ENCODE data around the gene CFAP210.
"Not testable (repeated sequence)": the region's sequence is repeated elsewhere in the genome, so short reads cannot be mapped to it uniquely, and the experiment has no call there.

The CFAP210 gene

DNA sequence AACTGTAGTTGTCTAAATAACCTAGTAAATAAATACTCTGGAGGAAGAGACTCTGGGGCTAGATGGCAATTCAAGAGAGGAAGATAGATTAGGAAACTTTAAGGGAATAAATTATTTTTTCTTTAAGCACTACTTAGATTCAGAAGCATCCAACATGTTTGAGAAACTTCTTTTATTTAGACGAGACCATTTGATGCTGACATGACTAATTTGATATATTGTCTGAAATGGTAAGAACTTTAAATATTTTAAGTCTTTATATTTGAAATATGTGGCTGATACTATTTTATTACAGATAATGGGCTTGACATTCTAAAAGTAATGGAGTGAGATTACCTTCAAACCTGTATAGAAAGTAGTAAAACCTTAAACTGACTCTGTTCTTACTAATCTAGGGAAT is 73.7 kb downstream of the CFAP210 start:
- Histone ChIP-seq H3K79me2 (ENCODE audit: insufficient read depth, low read length) (peaks cover 48% of the 10 kb centered on the region), H3K9ac (ENCODE audit: low read depth, low read length) (no peak overlapping the region), H3K36me3 (ENCODE audit: insufficient read depth, low read length) (peaks cover 67% of the 10 kb centered on the region), H3K4me3 (ENCODE audit: low read depth in 1 of 2, low read length in 2 of 2) (no peak overlapping the region), H3K27ac (ENCODE audit: low read length) (no peak overlapping the region), H3K4me2 (ENCODE audit: insufficient read depth, low read length) (no peak overlapping the region), H3K27me3 (ENCODE audit: insufficient read depth, low read length, poor library complexity) (no peaks in the 10 kb centered on the region), H3K9me3 (ENCODE audit: insufficient read depth, low read length, severe bottlenecking) (no peaks in the 10 kb centered on the region), H2AFZ (ENCODE audit: low read depth, low read length) (no peak overlapping the region), H4K20me1 (ENCODE audit: insufficient read depth, low read length) (peaks cover 6% of the 10 kb centered on the region; the same call in 1 of the 2 replicates), H3K4me1 (ENCODE audit: insufficient read depth, low read length) (no peaks in the 10 kb centered on the region)
- ATAC-seq (ENCODE audit: insufficient read depth, low read depth) (no peak), DNase-seq (no peak)
- no peak for TF ChIP-seq EZH2 (IDR thresholded peaks at IDR 0.05; ENCODE audit: borderline replicate concordance, low read depth, low read length, severe bottlenecking)
- TF ChIP-seq, protein P1, sequence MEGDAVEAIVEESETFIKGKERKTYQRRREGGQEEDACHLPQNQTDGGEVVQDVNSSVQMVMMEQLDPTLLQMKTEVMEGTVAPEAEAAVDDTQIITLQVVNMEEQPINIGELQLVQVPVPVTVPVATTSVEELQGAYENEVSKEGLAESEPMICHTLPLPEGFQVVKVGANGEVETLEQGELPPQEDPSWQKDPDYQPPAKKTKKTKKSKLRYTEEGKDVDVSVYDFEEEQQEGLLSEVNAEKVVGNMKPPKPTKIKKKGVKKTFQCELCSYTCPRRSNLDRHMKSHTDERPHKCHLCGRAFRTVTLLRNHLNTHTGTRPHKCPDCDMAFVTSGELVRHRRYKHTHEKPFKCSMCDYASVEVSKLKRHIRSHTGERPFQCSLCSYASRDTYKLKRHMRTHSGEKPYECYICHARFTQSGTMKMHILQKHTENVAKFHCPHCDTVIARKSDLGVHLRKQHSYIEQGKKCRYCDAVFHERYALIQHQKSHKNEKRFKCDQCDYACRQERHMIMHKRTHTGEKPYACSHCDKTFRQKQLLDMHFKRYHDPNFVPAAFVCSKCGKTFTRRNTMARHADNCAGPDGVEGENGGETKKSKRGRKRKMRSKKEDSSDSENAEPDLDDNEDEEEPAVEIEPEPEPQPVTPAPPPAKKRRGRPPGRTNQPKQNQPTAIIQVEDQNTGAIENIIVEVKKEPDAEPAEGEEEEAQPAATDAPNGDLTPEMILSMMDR (IDR thresholded peaks at IDR 0.05; ENCODE audit: borderline replicate concordance, extremely low read depth, low read length, poor library complexity, severe bottlenecking): no peak

DNA sequence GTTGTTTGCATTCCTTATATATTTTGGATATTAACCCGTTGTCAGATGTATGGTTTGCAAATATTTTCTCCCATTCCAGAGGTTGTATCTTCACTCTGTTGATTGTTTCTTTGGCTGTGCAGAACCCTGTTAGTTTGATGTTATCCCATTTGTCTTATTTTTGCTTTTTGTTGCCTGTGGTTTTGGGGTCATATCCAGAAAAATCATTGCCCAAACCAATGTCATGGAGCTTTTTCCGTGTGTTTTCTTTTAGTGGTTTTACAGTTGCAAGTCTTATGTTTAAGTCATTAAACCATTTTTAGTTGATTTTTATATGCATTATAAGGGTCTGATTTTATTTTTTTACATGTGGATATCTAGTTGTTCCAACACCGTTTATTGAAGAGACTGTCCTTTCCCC is 74.3 kb downstream of the CFAP210 start:
- peaks cover 67% of the 10 kb centered on the region for H3K36me3 ChIP-seq (ENCODE audit: insufficient read depth, low read length)
- TF ChIP-seq, protein P1 (IDR thresholded peaks at IDR 0.05; ENCODE audit: borderline replicate concordance, extremely low read depth, low read length, poor library complexity, severe bottlenecking): no peak
- no peak for TF ChIP-seq EZH2 (IDR thresholded peaks at IDR 0.05; ENCODE audit: borderline replicate concordance, low read depth, low read length, severe bottlenecking)

DNA sequence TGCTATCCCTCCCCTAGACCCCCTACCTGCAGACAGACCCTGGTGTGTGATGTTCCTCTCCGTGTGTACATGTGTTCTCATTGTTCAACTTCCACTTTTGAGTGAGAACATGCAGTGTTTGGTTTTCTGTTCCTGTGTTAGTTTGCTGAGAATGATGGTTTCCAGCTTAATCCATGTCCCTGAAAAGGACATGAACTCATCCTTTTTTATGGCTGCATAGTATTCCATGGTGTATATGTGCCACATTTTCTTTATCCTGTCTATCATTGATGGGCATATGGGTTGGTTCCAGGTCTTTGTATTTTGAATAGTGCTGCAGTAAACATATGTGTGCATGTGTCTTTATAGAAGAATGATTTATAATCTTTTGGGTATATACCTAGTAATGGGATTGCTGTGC is 78.2 kb downstream of the CFAP210 start:
- not testable (repeated sequence) for DNase-seq

More for the DNA sequence above, 74.3 kb downstream of the CFAP210 start:
- peaks cover 51% of the 10 kb centered on the region for H3K79me2 ChIP-seq (ENCODE audit: insufficient read depth, low read length)
- no peaks in the 10 kb centered on the region for H3K9me3 ChIP-seq (ENCODE audit: insufficient read depth, low read length, severe bottlenecking)
- H3K4me2 ChIP-seq (ENCODE audit: insufficient read depth, low read length): no peak overlapping the region
- H3K4me1 ChIP-seq (ENCODE audit: insufficient read depth, low read length): no peaks in the 10 kb centered on the region
- no peak overlapping the region for H3K9ac ChIP-seq (ENCODE audit: low read depth, low read length)
- DNase-seq (no peak), ATAC-seq (ENCODE audit: insufficient read depth, low read depth) (no peak)
- H3K27me3 ChIP-seq (ENCODE audit: insufficient read depth, low read length, poor library complexity): no peaks in the 10 kb centered on the region
- no peak overlapping the region for H3K27ac ChIP-seq (ENCODE audit: low read length)
- H2AFZ ChIP-seq (ENCODE audit: low read depth, low read length): no peak overlapping the region
- peaks cover 6% of the 10 kb centered on the region; the same call in 1 of the 2 replicates for H4K20me1 ChIP-seq (ENCODE audit: insufficient read depth, low read length)
- H3K4me3 ChIP-seq (ENCODE audit: low read depth in 1 of 2, low read length in 2 of 2): no peak overlapping the region

DNA sequence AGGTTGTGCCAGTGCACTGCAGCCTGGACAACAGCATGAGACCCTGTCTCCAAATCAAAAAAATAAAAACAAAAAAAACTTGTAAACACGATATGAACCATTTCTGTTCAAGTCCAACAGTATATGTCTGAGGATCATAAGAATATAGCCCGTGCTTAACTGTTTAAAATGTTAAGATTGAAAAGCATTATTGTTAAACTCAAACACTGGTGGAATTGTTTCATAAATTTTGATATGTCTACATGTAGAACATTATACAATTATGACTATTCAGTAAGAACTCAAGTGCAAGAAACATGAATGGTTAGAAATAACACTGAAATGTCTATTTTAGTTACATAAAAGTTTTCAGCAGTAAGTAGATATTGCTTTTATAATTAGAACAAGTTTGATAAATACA is 80.3 kb downstream of the CFAP210 start:
- TF ChIP-seq, protein P1 (IDR thresholded peaks at IDR 0.05; ENCODE audit: borderline replicate concordance, extremely low read depth, low read length, poor library complexity, severe bottlenecking): no peak
- TF ChIP-seq EZH2 (IDR thresholded peaks at IDR 0.05; ENCODE audit: borderline replicate concordance, low read depth, low read length, severe bottlenecking): no peak
- Histone ChIP-seq H3K9me3 (ENCODE audit: insufficient read depth, low read length, severe bottlenecking) (no peaks in the 10 kb centered on the region), H2AFZ (ENCODE audit: low read depth, low read length) (no peak overlapping the region), H3K27me3 (ENCODE audit: insufficient read depth, low read length, poor library complexity) (no peaks in the 10 kb centered on the region), H4K20me1 (ENCODE audit: insufficient read depth, low read length) (no peaks in the 10 kb centered on the region; the same call in 1 of the 2 replicates), H3K4me2 (ENCODE audit: insufficient read depth, low read length) (no peak overlapping the region), H3K79me2 (ENCODE audit: insufficient read depth, low read length) (peaks cover 44% of the 10 kb centered on the region), H3K36me3 (ENCODE audit: insufficient read depth, low read length) (peaks cover 79% of the 10 kb centered on the region), H3K4me1 (ENCODE audit: insufficient read depth, low read length) (no peaks in the 10 kb centered on the region), H3K27ac (ENCODE audit: low read length) (no peak overlapping the region), H3K4me3 (ENCODE audit: low read depth in 1 of 2, low read length in 2 of 2) (no peak overlapping the region), H3K9ac (ENCODE audit: low read depth, low read length) (no peak overlapping the region)
- ATAC-seq (ENCODE audit: insufficient read depth, low read depth) (no peak), DNase-seq (no peak)

More for the DNA sequence above, 78.2 kb downstream of the CFAP210 start:
- not testable (repeated sequence) for H3K9me3 ChIP-seq (ENCODE audit: insufficient read depth, low read length, severe bottlenecking); H3K4me2 ChIP-seq (ENCODE audit: insufficient read depth, low read length); H2AFZ ChIP-seq (ENCODE audit: low read depth, low read length); H3K27me3 ChIP-seq (ENCODE audit: insufficient read depth, low read length, poor library complexity); H3K27ac ChIP-seq (ENCODE audit: low read length); H3K4me1 ChIP-seq (ENCODE audit: insufficient read depth, low read length); H3K9ac ChIP-seq (ENCODE audit: low read depth, low read length); ATAC-seq (ENCODE audit: insufficient read depth, low read depth); H4K20me1 ChIP-seq (ENCODE audit: insufficient read depth, low read length); H3K4me3 ChIP-seq (ENCODE audit: low read depth in 1 of 2, low read length in 2 of 2)
- H3K36me3 ChIP-seq (ENCODE audit: insufficient read depth, low read length): peaks cover 75% of the 10 kb centered on the region
- peaks cover 64% of the 10 kb centered on the region for H3K79me2 ChIP-seq (ENCODE audit: insufficient read depth, low read length)
